GM12878 (cell line): ENCODE measurements around the gene RPRD1A.

ENCODE experiments used
- CTCF ChIP-seq, 3 experiments: IDR thresholded peaks in 2 of 3; conservative IDR thresholded peaks in 1 of 3; 2 replicates each; pipeline ENCODE4 v1.5.1; 2011; ENCODE audit warnings: low read depth in 3 of 3, low read length in 3 of 3, mild to moderate bottlenecking in 3 of 3, control low read depth in 2 of 3, moderate library complexity in 2 of 3, inconsistent platforms in 1 of 3, mixed read lengths in 1 of 3; ENCODE audit not compliant: control insufficient read depth in 2 of 3, insufficient read depth in 1 of 3; ENCODE audit errors: extremely low read depth in 1 of 3
- EP300 ChIP-seq, 2 experiments: fragments of 150-350 bp in 1 of 2; IDR thresholded peaks; 2 replicates each; pipeline ENCODE4 v1.6.1; 2011 to 2012; ENCODE audit warnings: low read depth in 2 of 2, low read length in 2 of 2, borderline replicate concordance in 1 of 2, improper control_type of control experiment in 1 of 2, inconsistent platforms in 1 of 2; ENCODE audit not compliant: control insufficient read depth in 1 of 2
- GABPA ChIP-seq: IDR thresholded peaks from 2 replicates; pipeline ENCODE4 v1.6.1; 2014; ENCODE audit warnings: antibody characterized with exemption, low read depth, mild to moderate bottlenecking, inconsistent platforms
- JUNB ChIP-seq: IDR thresholded peaks from 2 replicates; pipeline ENCODE4 v1.6.1; 2016; ENCODE audit warnings: antibody characterized with exemption, mild to moderate bottlenecking
- NFIC ChIP-seq: IDR thresholded peaks from 2 replicates; pipeline ENCODE4 v1.6.1; 2012; ENCODE audit warnings: low read depth, mild to moderate bottlenecking, inconsistent platforms, low read length, moderate library complexity
- POLR2A ChIP-seq: IDR thresholded peaks from 2 replicates; pipeline ENCODE4 v1.6.1; 2011; ENCODE audit warnings: low read depth, mild to moderate bottlenecking, low read length
- POLR2AphosphoS5 ChIP-seq: IDR thresholded peaks from 2 replicates; pipeline ENCODE4 v1.6.1; 2011; ENCODE audit warnings: mild to moderate bottlenecking, low read length, inconsistent platforms
- RAD21 ChIP-seq: IDR thresholded peaks from 2 replicates; pipeline ENCODE4 v1.6.1; 2011; ENCODE audit warnings: mild to moderate bottlenecking, low read depth, low read length, moderate library complexity; ENCODE audit not compliant: insufficient read depth
- TCF12 ChIP-seq: IDR thresholded peaks from 2 replicates; pipeline ENCODE4 v1.6.1; 2011; ENCODE audit warnings: low read depth, mild to moderate bottlenecking, low read length
- YY1 ChIP-seq: IDR thresholded peaks from 2 replicates; pipeline ENCODE4 v1.6.1; 2011; ENCODE audit warnings: low read depth, mild to moderate bottlenecking, low read length
- ZBTB33 ChIP-seq: fragments of 450-650 bp; IDR thresholded peaks from 2 replicates; pipeline ENCODE4 v1.6.1; 2017; ENCODE audit warnings: mild to moderate bottlenecking
- ZNF274 ChIP-seq: IDR thresholded peaks from one replicate; pipeline ENCODE4 v1.8.0; 2011; ENCODE audit not compliant: insufficient read length, insufficient read depth
- TF ChIP-seq, protein P1 (sequence below): IDR thresholded peaks from 2 replicates; pipeline ENCODE4 v1.6.1; 2012; ENCODE audit warnings: mild to moderate bottlenecking, low read depth, low read length

DNA sequence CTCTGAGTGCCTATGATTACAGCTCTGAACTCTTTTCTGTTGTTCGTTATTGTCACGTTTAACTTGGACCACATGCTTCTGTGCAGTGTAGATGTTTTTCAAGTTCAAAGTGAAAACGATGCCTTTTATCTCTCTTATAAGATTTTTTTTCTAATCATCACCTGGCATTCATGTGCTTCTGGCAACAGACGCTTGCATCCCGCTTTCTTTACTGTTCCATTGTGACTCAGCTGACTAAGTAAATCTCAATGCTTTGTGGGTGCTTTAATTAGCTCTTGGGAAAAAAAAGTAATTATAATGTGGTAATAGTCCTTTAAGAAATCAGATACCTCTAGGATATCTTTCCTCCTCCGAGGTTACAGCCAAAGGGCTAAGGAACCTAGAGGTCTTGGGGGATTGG lies 126.1 kb downstream of the RPRD1A start:
- TF ChIP-seq RAD21 (no peak), NFIC (no peak), YY1 (no peak), CTCF (IDR thresholded peaks at IDR 0.05 in 2 of 3, conservative IDR thresholded peaks at IDR 0.05 in 1 of 3; ENCODE audit: control insufficient read depth in 2 of 3, extremely low read depth in 1 of 3, insufficient read depth in 1 of 3, low read depth in 3 of 3, low read length in 3 of 3) (no peak), POLR2A (no peak), TCF12 (no peak), ZNF274 (no peak), POLR2AphosphoS5 (no peak), EP300 (IDR thresholded peaks at IDR 0.05; ENCODE audit: borderline replicate concordance in 1 of 2, control insufficient read depth in 1 of 2, low read depth in 2 of 2, low read length in 2 of 2) (no peak), ZBTB33 (no peak), GABPA (no peak), JUNB (no peak)
- TF ChIP-seq, protein P1, sequence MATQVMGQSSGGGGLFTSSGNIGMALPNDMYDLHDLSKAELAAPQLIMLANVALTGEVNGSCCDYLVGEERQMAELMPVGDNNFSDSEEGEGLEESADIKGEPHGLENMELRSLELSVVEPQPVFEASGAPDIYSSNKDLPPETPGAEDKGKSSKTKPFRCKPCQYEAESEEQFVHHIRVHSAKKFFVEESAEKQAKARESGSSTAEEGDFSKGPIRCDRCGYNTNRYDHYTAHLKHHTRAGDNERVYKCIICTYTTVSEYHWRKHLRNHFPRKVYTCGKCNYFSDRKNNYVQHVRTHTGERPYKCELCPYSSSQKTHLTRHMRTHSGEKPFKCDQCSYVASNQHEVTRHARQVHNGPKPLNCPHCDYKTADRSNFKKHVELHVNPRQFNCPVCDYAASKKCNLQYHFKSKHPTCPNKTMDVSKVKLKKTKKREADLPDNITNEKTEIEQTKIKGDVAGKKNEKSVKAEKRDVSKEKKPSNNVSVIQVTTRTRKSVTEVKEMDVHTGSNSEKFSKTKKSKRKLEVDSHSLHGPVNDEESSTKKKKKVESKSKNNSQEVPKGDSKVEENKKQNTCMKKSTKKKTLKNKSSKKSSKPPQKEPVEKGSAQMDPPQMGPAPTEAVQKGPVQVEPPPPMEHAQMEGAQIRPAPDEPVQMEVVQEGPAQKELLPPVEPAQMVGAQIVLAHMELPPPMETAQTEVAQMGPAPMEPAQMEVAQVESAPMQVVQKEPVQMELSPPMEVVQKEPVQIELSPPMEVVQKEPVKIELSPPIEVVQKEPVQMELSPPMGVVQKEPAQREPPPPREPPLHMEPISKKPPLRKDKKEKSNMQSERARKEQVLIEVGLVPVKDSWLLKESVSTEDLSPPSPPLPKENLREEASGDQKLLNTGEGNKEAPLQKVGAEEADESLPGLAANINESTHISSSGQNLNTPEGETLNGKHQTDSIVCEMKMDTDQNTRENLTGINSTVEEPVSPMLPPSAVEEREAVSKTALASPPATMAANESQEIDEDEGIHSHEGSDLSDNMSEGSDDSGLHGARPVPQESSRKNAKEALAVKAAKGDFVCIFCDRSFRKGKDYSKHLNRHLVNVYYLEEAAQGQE = no peak
